ENCODE results near the gene NSMCE1.
"Not testable (repeated sequence)": the region's sequence is repeated elsewhere in the genome, so short reads cannot be mapped to it uniquely, and the experiment has no call there.

NSMCE1 gene

GRCh38 chr16:27273670-27274423 is 5.3 kb upstream of the NSMCE1 start:
- no peak for DNase-seq (ENCODE audit: low spot score in 2 of 2)
- Mint-ChIP-seq H3K4me1 (peaks cover 10% of the 10 kb centered on the region), H3K27ac (ENCODE audit: low read depth) (no peak overlapping the region), H3K27me3 (no peaks in the 10 kb centered on the region), H3K36me3 (ENCODE audit: insufficient read depth) (peaks cover 1% of the 10 kb centered on the region), H3K9me3 (no peaks in the 10 kb centered on the region), H3K4me3 (no peak overlapping the region)
- no peak for ATAC-seq (replicated peaks; ENCODE audit: extremely low read depth, poor library complexity, severe bottlenecking)

GRCh38 chr16:27273330-27273669 is 4.7 kb upstream of the NSMCE1 start:
- Mint-ChIP-seq H3K36me3 (ENCODE audit: insufficient read depth) (peaks cover 4% of the 10 kb centered on the region), H3K4me1 (peaks cover 15% of the 10 kb centered on the region), H3K9me3 (no peaks in the 10 kb centered on the region), H3K27me3 (no peaks in the 10 kb centered on the region), H3K27ac (ENCODE audit: low read depth) (no peak overlapping the region), H3K4me3 (no peak overlapping the region)
- ATAC-seq (replicated peaks; ENCODE audit: extremely low read depth, poor library complexity, severe bottlenecking), result no peak
- no peak for DNase-seq (ENCODE audit: low spot score in 2 of 2)

GRCh38 chr16:27272697-27273096 is 4.1 kb upstream of the NSMCE1 start:
- H3K4me1 Mint-ChIP-seq, result peaks cover 19% of the 10 kb centered on the region
- not testable (repeated sequence) for ATAC-seq (replicated peaks; ENCODE audit: extremely low read depth, poor library complexity, severe bottlenecking); H3K9me3 Mint-ChIP-seq; H3K4me3 Mint-ChIP-seq; H3K27me3 Mint-ChIP-seq; H3K27ac Mint-ChIP-seq (ENCODE audit: low read depth); H3K36me3 Mint-ChIP-seq (ENCODE audit: insufficient read depth); DNase-seq (ENCODE audit: low spot score in 2 of 2)

- Mint-ChIP-seq H3K27me3 (no peaks in the 10 kb centered on the region), H3K27ac (ENCODE audit: low read depth) (no peak overlapping the region), H3K9me3 (no peaks in the 10 kb centered on the region), H3K36me3 (ENCODE audit: insufficient read depth) (peaks cover 9% of the 10 kb centered on the region), H3K4me3 (no peak overlapping the region), H3K4me1 (peaks cover 21% of the 10 kb centered on the region)
- no peak for ATAC-seq (replicated peaks; ENCODE audit: extremely low read depth, poor library complexity, severe bottlenecking)
- no peak for DNase-seq (ENCODE audit: low spot score in 2 of 2)
Measured at GRCh38 chr16:27272076-27272475, 3.5 kb upstream of the NSMCE1 start.

DNA sequence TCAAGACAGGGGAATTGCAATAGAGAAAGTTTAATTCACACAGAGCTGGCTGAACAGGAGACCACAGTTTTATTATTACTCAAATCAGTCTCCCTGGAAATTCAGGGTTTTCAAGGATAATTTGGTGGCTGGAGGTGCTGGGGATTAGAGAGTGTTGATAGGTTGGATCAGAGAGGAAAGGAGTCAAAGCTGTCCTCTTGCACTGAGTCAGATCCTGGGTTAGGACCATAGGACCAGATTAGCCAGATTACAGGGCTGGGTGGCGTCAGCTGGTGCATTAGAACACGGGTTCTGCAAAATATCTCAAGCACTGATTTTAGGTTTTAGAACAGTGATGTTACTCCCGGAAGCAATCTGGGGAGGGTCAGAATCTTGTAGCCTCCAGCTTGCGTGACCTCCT is 1.8 kb upstream of the NSMCE1 start:
- H3K27ac Mint-ChIP-seq (ENCODE audit: low read depth), result no peak overlapping the region
- no peak for DNase-seq (ENCODE audit: low spot score in 2 of 2)
- no peaks in the 10 kb centered on the region for H3K27me3 Mint-ChIP-seq
- peaks cover 30% of the 10 kb centered on the region for H3K4me1 Mint-ChIP-seq
- H3K4me3 Mint-ChIP-seq, result no peak overlapping the region
- H3K36me3 Mint-ChIP-seq (ENCODE audit: insufficient read depth), result peaks cover 7% of the 10 kb centered on the region
- H3K9me3 Mint-ChIP-seq, result no peaks in the 10 kb centered on the region
- ATAC-seq (replicated peaks; ENCODE audit: extremely low read depth, poor library complexity, severe bottlenecking), result no peak

- no peak for ATAC-seq (replicated peaks; ENCODE audit: extremely low read depth, poor library complexity, severe bottlenecking)
- no peak for DNase-seq (ENCODE audit: low spot score in 2 of 2)
- peak overlapping the region; percentile 90 for H3K4me3 Mint-ChIP-seq
- H3K27ac Mint-ChIP-seq (ENCODE audit: low read depth), result peak overlapping the region; percentile 97
- H3K9me3 Mint-ChIP-seq, result no peaks in the 10 kb centered on the region
- peaks cover 9% of the 10 kb centered on the region for H3K36me3 Mint-ChIP-seq (ENCODE audit: insufficient read depth)
- H3K27me3 Mint-ChIP-seq, result no peaks in the 10 kb centered on the region
- peaks cover 30% of the 10 kb centered on the region for H3K4me1 Mint-ChIP-seq
Measured at GRCh38 chr16:27269300-27270150, 953 bp upstream of the NSMCE1 start.

DNA sequence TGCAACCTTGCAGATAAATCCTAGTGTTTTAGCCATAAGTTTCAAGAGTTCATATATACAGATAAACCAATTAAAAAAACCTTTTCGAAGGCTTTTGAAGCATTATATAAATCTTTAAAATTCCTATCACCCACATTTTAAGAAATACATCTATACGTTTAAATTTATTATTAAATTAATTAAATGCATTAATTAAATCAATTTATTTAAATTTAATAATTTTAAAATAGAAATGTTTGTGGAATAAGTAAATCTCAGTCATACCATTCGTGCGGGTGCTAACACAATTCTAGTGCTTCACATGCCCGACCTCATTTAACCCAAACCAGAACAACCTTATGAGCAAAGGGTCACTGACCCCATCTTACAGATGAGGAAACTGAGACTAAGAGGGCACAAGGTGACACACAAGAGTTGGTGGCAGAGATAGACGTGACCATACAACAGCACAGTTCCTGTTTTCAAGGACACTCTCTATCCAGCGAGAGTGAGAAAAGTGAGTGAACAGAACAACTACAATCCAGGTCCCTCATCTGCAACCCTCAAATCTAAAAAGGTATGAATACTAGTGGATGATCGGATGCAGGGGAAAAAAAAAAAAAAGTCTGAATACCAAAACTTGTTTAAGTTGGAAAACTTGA is 1.4 kb downstream of the NSMCE1 start:
- ATAC-seq (replicated peaks; ENCODE audit: extremely low read depth, poor library complexity, severe bottlenecking) (no peak), DNase-seq (ENCODE audit: low spot score in 2 of 2) (no peak)
- Mint-ChIP-seq H3K4me3 (peak overlapping the region; percentile 90), H3K27me3 (no peaks in the 10 kb centered on the region), H3K4me1 (peaks cover 40% of the 10 kb centered on the region), H3K27ac (ENCODE audit: low read depth) (peak overlapping the region; percentile 97), H3K36me3 (ENCODE audit: insufficient read depth) (peaks cover 10% of the 10 kb centered on the region), H3K9me3 (no peaks in the 10 kb centered on the region)

GRCh38 chr16:27265982-27266381 is 2.6 kb downstream of the NSMCE1 start:
- Mint-ChIP-seq H3K27ac (ENCODE audit: low read depth) (no peak overlapping the region), H3K36me3 (ENCODE audit: insufficient read depth) (peaks cover 10% of the 10 kb centered on the region), H3K9me3 (no peaks in the 10 kb centered on the region), H3K4me3 (no peak overlapping the region), H3K27me3 (no peaks in the 10 kb centered on the region), H3K4me1 (peaks cover 42% of the 10 kb centered on the region)
- ATAC-seq (replicated peaks; ENCODE audit: extremely low read depth, poor library complexity, severe bottlenecking), result no peak
- no peak for DNase-seq (ENCODE audit: low spot score in 2 of 2)

- Mint-ChIP-seq H3K4me1 (peaks cover 40% of the 10 kb centered on the region), H3K9me3 (no peaks in the 10 kb centered on the region), H3K36me3 (ENCODE audit: insufficient read depth) (peaks cover 11% of the 10 kb centered on the region), H3K27me3 (no peaks in the 10 kb centered on the region), H3K4me3 (no peak overlapping the region), H3K27ac (ENCODE audit: low read depth) (peak overlapping the region; percentile 12)
- ATAC-seq (replicated peaks; ENCODE audit: extremely low read depth, poor library complexity, severe bottlenecking) (no peak), DNase-seq (ENCODE audit: low spot score in 2 of 2) (no peak)
Measured at GRCh38 chr16:27264151-27264550, 4.4 kb downstream of the NSMCE1 start.

DNA sequence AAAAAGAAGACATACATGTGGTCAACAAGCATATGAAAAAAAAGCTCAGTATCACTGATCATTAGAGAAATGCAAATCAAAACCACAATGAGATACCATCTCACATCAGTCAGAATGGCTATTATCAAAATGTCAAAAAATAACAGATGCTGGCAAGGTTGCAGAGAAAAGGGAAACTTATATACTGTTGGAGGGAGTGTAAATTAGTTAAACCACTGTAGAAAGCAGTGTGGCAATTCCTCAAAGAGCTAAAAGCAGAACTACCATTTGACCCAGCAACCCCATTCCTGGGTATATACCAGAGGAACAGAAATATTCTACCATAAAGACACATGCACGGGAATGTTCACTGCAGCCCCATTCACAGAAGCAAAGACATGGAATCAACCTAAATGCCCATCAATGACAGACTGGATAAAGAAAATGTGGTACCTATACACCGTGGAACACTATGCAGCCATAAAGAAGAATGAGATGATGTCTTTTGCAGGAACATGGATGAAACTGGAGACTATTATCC is 5.6 kb downstream of the NSMCE1 start:
- DNase-seq (ENCODE audit: low spot score in 2 of 2); H3K4me3 Mint-ChIP-seq; H3K27me3 Mint-ChIP-seq; ATAC-seq (replicated peaks; ENCODE audit: extremely low read depth, poor library complexity, severe bottlenecking); H3K9me3 Mint-ChIP-seq; H3K27ac Mint-ChIP-seq (ENCODE audit: low read depth): not testable (repeated sequence)
- H3K4me1 Mint-ChIP-seq, result peaks cover 37% of the 10 kb centered on the region
- H3K36me3 Mint-ChIP-seq (ENCODE audit: insufficient read depth), result peaks cover 12% of the 10 kb centered on the region

DNA sequence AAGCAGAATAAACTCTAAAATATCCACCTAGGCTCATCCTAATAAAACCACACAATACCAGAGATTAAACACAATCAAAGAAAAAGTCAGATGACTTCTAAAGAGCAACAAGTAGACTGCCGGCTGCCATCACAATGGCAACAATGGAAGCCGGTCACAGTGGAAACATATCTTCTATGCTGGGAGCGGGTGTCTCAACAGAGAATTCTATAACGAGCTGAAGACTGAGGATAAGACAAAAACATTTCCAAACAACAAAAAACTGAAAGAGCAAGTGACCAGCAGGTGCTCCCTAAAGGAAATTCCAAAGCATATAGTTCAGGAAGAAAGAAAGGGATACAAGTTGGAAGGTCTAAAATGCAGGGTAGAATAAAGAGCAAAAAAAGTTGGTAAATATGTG is 8.9 kb downstream of the NSMCE1 start:
- H3K27ac Mint-ChIP-seq (ENCODE audit: low read depth), result no peak overlapping the region
- no peaks in the 10 kb centered on the region for H3K27me3 Mint-ChIP-seq
- peaks cover 29% of the 10 kb centered on the region for H3K4me1 Mint-ChIP-seq
- H3K36me3 Mint-ChIP-seq (ENCODE audit: insufficient read depth), result peaks cover 12% of the 10 kb centered on the region
- DNase-seq (ENCODE audit: low spot score in 2 of 2), result no peak
- no peak for ATAC-seq (replicated peaks; ENCODE audit: extremely low read depth, poor library complexity, severe bottlenecking)
- no peaks in the 10 kb centered on the region for H3K9me3 Mint-ChIP-seq
- no peak overlapping the region for H3K4me3 Mint-ChIP-seq

- Mint-ChIP-seq H3K27me3 (no peaks in the 10 kb centered on the region), H3K4me3 (no peak overlapping the region), H3K9me3 (no peaks in the 10 kb centered on the region), H3K4me1 (peaks cover 37% of the 10 kb centered on the region), H3K36me3 (ENCODE audit: insufficient read depth) (peaks cover 10% of the 10 kb centered on the region), H3K27ac (ENCODE audit: low read depth) (no peak overlapping the region)
- ATAC-seq (replicated peaks; ENCODE audit: extremely low read depth, poor library complexity, severe bottlenecking), result no peak
- DNase-seq (ENCODE audit: low spot score in 2 of 2), result no peak
Measured at GRCh38 chr16:27258241-27258734, 10.3 kb downstream of the NSMCE1 start.

All from central memory CD8-positive, alpha-beta T cell (primary cell).